Loucy (cell line): ENCODE results near the gene TUBGCP3.

Experiments used
- H2AFZ ChIP-seq: fragments of 200-600 bp; sonication (generic); 2 replicates; pipeline ENCODE4 v1.6.0; 2016; ENCODE audit warnings: antibody characterized with exemption, mild to moderate bottlenecking, low read length, moderate library complexity
- H3F3A ChIP-seq: fragments of 200-600 bp; 2 replicates; pipeline ENCODE4 v1.6.0; 2016; ENCODE audit warnings: antibody characterized with exemption, low read depth, mild to moderate bottlenecking
- H3K27me3 ChIP-seq: fragments of 200-600 bp; sonication (generic); 2 replicates; pipeline ENCODE4 v1.6.1; 2014; ENCODE audit warnings: low read length, mild to moderate bottlenecking; ENCODE audit not compliant: insufficient read depth, poor library complexity, severe bottlenecking
- H3K36me3 ChIP-seq: fragments of 200-600 bp; sonication (generic); 2 replicates; pipeline ENCODE4 v1.6.1; 2016; ENCODE audit warnings: low read length; ENCODE audit not compliant: insufficient read depth
- H3K4me1 ChIP-seq: fragments of 200-600 bp; sonication (generic); 2 replicates; pipeline ENCODE4 v1.5.1; 2014; ENCODE audit warnings: low read length, mild to moderate bottlenecking; ENCODE audit not compliant: insufficient read depth, poor library complexity, severe bottlenecking
- H3K4me2 ChIP-seq: fragments of 200-600 bp; sonication (generic); 2 replicates; pipeline ENCODE4 v1.6.0; 2014; ENCODE audit warnings: antibody characterized with exemption, low read length, low read depth, mild to moderate bottlenecking; ENCODE audit not compliant: poor library complexity, severe bottlenecking
- H3K4me3 ChIP-seq: fragments of 200-600 bp; sonication (generic); 2 replicates; pipeline ENCODE4 v1.5.1; 2014; ENCODE audit warnings: low read length, mild to moderate bottlenecking, mixed read lengths; ENCODE audit not compliant: poor library complexity, severe bottlenecking
- H3K79me2 ChIP-seq: fragments of 200-600 bp; sonication (generic); 2 replicates; pipeline ENCODE4 v1.6.1; 2014; ENCODE audit warnings: low read length; ENCODE audit not compliant: insufficient read depth
- H3K9ac ChIP-seq: fragments of 200-600 bp; sonication (generic); 2 replicates; pipeline ENCODE4 v1.6.0; 2014; ENCODE audit warnings: mild to moderate bottlenecking, low read depth, low read length, moderate library complexity; ENCODE audit not compliant: poor library complexity, severe bottlenecking
- H3K9me2 ChIP-seq: fragments of 200-600 bp; sonication (generic); replicated peaks from 2 replicates; pipeline ENCODE4 v1.6.1; 2016; ENCODE audit warnings: low read depth, low read length, mixed read lengths
- H3K9me3 ChIP-seq: fragments of 200-600 bp; sonication (generic); 2 replicates; pipeline ENCODE4 v1.6.1; 2014; ENCODE audit warnings: mild to moderate bottlenecking, antibody characterized with exemption, low read length, low read depth; ENCODE audit not compliant: insufficient read depth
- H4K20me1 ChIP-seq: fragments of 200-600 bp; sonication (generic); 2 replicates; pipeline ENCODE4 v1.6.0; 2014; ENCODE audit warnings: antibody characterized with exemption, low read length, mild to moderate bottlenecking; ENCODE audit not compliant: insufficient read depth, poor library complexity, severe bottlenecking
- EZH2phosphoT487 ChIP-seq: fragments of 200-600 bp; IDR thresholded peaks from 2 replicates; pipeline ENCODE4 v1.6.1; 2018; ENCODE audit warnings: antibody characterized with exemption, mild to moderate bottlenecking, moderate library complexity, borderline replicate concordance
- TF ChIP-seq, protein P1 (sequence below): fragments of 200-600 bp; sonication (generic); conservative IDR thresholded peaks from 2 replicates; pipeline ENCODE4 v1.5.1; 2014; ENCODE audit warnings: mild to moderate bottlenecking, antibody characterized with exemption, low read length

The TUBGCP3 gene, protein sequence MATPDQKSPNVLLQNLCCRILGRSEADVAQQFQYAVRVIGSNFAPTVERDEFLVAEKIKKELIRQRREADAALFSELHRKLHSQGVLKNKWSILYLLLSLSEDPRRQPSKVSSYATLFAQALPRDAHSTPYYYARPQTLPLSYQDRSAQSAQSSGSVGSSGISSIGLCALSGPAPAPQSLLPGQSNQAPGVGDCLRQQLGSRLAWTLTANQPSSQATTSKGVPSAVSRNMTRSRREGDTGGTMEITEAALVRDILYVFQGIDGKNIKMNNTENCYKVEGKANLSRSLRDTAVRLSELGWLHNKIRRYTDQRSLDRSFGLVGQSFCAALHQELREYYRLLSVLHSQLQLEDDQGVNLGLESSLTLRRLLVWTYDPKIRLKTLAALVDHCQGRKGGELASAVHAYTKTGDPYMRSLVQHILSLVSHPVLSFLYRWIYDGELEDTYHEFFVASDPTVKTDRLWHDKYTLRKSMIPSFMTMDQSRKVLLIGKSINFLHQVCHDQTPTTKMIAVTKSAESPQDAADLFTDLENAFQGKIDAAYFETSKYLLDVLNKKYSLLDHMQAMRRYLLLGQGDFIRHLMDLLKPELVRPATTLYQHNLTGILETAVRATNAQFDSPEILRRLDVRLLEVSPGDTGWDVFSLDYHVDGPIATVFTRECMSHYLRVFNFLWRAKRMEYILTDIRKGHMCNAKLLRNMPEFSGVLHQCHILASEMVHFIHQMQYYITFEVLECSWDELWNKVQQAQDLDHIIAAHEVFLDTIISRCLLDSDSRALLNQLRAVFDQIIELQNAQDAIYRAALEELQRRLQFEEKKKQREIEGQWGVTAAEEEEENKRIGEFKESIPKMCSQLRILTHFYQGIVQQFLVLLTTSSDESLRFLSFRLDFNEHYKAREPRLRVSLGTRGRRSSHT

GRCh38 chr13:112587764-112588489 lies at the start of gene TUBGCP3:
TUBGCP3 (minus strand) TSS chr13:112588153; CDS start chr13:112587980, 173 bp downstream.
- H3K9me3 ChIP-seq, result no peaks in the 10 kb centered on the region
- no peak for TF ChIP-seq EZH2phosphoT487
- TF ChIP-seq, protein P1, sequence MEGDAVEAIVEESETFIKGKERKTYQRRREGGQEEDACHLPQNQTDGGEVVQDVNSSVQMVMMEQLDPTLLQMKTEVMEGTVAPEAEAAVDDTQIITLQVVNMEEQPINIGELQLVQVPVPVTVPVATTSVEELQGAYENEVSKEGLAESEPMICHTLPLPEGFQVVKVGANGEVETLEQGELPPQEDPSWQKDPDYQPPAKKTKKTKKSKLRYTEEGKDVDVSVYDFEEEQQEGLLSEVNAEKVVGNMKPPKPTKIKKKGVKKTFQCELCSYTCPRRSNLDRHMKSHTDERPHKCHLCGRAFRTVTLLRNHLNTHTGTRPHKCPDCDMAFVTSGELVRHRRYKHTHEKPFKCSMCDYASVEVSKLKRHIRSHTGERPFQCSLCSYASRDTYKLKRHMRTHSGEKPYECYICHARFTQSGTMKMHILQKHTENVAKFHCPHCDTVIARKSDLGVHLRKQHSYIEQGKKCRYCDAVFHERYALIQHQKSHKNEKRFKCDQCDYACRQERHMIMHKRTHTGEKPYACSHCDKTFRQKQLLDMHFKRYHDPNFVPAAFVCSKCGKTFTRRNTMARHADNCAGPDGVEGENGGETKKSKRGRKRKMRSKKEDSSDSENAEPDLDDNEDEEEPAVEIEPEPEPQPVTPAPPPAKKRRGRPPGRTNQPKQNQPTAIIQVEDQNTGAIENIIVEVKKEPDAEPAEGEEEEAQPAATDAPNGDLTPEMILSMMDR, result no peak

DNA sequence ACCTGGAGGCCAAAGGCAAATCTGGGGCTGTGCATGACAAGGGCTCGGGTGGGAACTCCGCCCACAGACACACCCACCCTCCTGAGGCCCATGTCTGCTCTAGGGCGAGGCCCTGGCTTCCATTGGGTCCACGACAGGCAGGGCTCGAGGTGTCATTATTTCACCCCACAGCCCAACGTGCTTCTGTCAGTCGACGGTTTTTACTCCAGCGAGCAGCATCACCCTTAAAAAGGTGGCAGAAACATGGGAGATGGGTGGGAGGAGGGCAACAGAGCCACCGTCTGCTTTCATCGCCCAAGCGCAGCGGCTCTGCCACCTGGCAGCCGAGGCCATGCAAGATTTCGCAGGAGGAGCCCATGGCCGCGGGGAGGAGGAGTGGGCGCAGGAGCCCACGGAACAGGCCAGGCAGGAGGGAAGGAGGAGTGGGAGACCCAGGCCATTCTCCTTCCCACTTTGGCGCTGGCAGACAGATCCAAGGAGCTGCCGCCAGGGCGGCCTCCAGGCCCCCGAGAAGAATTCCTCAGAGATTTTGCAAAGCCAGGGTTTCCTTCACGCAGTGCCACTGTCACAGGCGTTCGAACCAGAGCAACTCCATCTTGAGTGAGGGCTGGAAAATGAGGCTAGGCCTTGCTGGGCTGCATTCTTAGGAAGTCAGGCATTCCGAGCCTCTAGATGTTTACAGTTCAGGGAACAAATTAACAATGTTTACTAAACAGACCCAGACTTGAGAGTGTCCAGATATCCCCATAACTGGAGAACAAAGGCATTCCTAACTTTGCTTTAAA lies 49.3 kb upstream of the TUBGCP3 start:
- H3K9me3 ChIP-seq, result no peaks in the 10 kb centered on the region
- H4K20me1 ChIP-seq, result no peaks in the 10 kb centered on the region
- no peaks in the 10 kb centered on the region for H3F3A ChIP-seq
- H3K9me2 ChIP-seq, result no peaks in the 10 kb centered on the region
- H3K79me2 ChIP-seq, result no peaks in the 10 kb centered on the region
- H2AFZ ChIP-seq, result no peak overlapping the region
- H3K4me3 ChIP-seq, result no peak overlapping the region
- no peak overlapping the region for H3K9ac ChIP-seq
- H3K36me3 ChIP-seq, result no peaks in the 10 kb centered on the region
- H3K27me3 ChIP-seq, result no peaks in the 10 kb centered on the region
- H3K4me1 ChIP-seq, result peaks cover 9% of the 10 kb centered on the region
- no peak overlapping the region for H3K4me2 ChIP-seq
- TF ChIP-seq, protein P1, result no peak

More at GRCh38 chr13:112587764-112588489, at the start of gene TUBGCP3:
- Histone ChIP-seq H4K20me1 (peaks cover 42% of the 10 kb centered on the region), H3K4me3 (peak within 1 kb of the TSS; percentile 91), H3K36me3 (no peaks in the 10 kb centered on the region), H3K4me1 (peaks cover 40% of the 10 kb centered on the region), H3K9ac (peak within 1 kb of the TSS; percentile 99), H3K27me3 (peaks cover 12% of the 10 kb centered on the region), H3F3A (no peaks in the 10 kb centered on the region), H3K9me2 (no peaks in the 10 kb centered on the region), H3K4me2 (peak within 1 kb of the TSS; percentile 91), H2AFZ (peak within 1 kb of the TSS; percentile 86), H3K79me2 (peaks cover 55% of the 10 kb centered on the region)
